ENCODE measurements around the gene TAPBP. TPM values are rescaled to one million over a fixed set of nuclear protein-coding genes. Genes with fewer than 3 reads are reported as not detected.

The TAPBP gene
- total and polyA plus RNA-seq, 9 of the 15 experiments (the other 6 are each of a cell fraction or from before 2014, with no cell fraction given), result 5.6 to 74.0 (median 22.3) TPM

DNA sequence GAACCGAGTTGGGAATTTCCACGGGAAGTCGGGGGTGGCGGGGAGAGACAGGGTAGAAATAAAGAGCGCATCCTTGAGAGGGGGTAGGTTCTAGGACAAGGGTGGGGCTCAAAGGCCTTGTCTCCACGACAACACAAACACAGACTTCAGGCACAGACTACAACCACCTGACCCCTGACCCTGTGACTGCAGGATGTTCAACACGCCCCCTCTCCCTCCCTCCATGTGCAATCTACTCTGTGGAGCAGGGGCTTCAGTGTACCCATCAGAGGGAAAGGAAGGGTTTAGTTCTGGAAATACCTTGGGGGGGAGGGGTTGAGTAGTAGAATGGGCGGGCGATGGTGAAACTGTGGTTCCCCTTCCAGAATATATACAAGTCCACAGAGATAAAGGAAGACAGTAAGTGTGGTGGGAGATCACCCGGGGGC is 651 bp upstream of the TAPBP start (continued):
- TF ChIP-seq SIRT6 (IDR thresholded peaks at IDR 0.05; ENCODE audit: low read depth, low read length), result no peak
- TF ChIP-seq JUNB (CRISPR knock-in tag; conservative IDR thresholded peaks at IDR 0.05), result no peak
- no peak for TF ChIP-seq POLR2H (tag; IDR thresholded peaks at IDR 0.05; ENCODE audit: low read depth)
- no peak for TF ChIP-seq ZNF449 (CRISPR knock-in tag; IDR thresholded peaks at IDR 0.05)
- TF ChIP-seq ZNF143 (CRISPR knock-in tag; IDR thresholded peaks at IDR 0.05), result no peak
- no peak for TF ChIP-seq U2AF1 (optimal IDR thresholded peaks at IDR 0.05; ENCODE audit: low read depth, low read length)
- TF ChIP-seq PHF8 (IDR thresholded peaks at IDR 0.05; ENCODE audit: borderline replicate concordance, low read length), result no peak
- TF ChIP-seq CHCHD3 (CRISPR knock-in tag; IDR thresholded peaks at IDR 0.05), result no peak
- TF ChIP-seq, protein P1, sequence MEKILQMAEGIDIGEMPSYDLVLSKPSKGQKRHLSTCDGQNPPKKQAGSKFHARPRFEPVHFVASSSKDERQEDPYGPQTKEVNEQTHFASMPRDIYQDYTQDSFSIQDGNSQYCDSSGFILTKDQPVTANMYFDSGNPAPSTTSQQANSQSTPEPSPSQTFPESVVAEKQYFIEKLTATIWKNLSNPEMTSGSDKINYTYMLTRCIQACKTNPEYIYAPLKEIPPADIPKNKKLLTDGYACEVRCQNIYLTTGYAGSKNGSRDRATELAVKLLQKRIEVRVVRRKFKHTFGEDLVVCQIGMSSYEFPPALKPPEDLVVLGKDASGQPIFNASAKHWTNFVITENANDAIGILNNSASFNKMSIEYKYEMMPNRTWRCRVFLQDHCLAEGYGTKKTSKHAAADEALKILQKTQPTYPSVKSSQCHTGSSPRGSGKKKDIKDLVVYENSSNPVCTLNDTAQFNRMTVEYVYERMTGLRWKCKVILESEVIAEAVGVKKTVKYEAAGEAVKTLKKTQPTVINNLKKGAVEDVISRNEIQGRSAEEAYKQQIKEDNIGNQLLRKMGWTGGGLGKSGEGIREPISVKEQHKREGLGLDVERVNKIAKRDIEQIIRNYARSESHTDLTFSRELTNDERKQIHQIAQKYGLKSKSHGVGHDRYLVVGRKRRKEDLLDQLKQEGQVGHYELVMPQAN (IDR thresholded peaks at IDR 0.05; ENCODE audit: borderline replicate concordance), result peak; percentile 72
- TF ChIP-seq SRSF7 (optimal IDR thresholded peaks at IDR 0.05; ENCODE audit: low read depth, low read length), result no peak
- TF ChIP-seq BACH1 (tag; IDR thresholded peaks at IDR 0.05), result no peak
- TF ChIP-seq PHB2 (IDR thresholded peaks at IDR 0.05; ENCODE audit: low read depth), result no peak
- no peak for TF ChIP-seq POLR3A (IDR thresholded peaks at IDR 0.05; ENCODE audit: borderline replicate concordance, extremely low read depth, insufficient read depth, insufficient read length)
- no peak for TF ChIP-seq RNF2 (IDR thresholded peaks at IDR 0.05)
- TF ChIP-seq ZNF384 (IDR thresholded peaks at IDR 0.05; ENCODE audit: low read depth, low read length), result no peak
- no peak for TF ChIP-seq MTF1 (CRISPR knock-in tag; IDR thresholded peaks at IDR 0.05; ENCODE audit: borderline replicate concordance)
- no peak for TF ChIP-seq KLF16 (IDR thresholded peaks at IDR 0.05)
- TF ChIP-seq, protein P2, sequence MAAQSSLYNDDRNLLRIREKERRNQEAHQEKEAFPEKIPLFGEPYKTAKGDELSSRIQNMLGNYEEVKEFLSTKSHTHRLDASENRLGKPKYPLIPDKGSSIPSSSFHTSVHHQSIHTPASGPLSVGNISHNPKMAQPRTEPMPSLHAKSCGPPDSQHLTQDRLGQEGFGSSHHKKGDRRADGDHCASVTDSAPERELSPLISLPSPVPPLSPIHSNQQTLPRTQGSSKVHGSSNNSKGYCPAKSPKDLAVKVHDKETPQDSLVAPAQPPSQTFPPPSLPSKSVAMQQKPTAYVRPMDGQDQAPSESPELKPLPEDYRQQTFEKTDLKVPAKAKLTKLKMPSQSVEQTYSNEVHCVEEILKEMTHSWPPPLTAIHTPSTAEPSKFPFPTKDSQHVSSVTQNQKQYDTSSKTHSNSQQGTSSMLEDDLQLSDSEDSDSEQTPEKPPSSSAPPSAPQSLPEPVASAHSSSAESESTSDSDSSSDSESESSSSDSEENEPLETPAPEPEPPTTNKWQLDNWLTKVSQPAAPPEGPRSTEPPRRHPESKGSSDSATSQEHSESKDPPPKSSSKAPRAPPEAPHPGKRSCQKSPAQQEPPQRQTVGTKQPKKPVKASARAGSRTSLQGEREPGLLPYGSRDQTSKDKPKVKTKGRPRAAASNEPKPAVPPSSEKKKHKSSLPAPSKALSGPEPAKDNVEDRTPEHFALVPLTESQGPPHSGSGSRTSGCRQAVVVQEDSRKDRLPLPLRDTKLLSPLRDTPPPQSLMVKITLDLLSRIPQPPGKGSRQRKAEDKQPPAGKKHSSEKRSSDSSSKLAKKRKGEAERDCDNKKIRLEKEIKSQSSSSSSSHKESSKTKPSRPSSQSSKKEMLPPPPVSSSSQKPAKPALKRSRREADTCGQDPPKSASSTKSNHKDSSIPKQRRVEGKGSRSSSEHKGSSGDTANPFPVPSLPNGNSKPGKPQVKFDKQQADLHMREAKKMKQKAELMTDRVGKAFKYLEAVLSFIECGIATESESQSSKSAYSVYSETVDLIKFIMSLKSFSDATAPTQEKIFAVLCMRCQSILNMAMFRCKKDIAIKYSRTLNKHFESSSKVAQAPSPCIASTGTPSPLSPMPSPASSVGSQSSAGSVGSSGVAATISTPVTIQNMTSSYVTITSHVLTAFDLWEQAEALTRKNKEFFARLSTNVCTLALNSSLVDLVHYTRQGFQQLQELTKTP (IDR thresholded peaks at IDR 0.05; ENCODE audit: low read depth in 1 of 2, partially characterized antibody in 2 of 2), result peak in 1 of 2 experiments; percentile 24
- 0 out of 4 replicates have a peak, but pooled peaks have one; percentile 23 to 36 for TF ChIP-seq TBL1XR1 (IDR thresholded peaks at IDR 0.05; ENCODE audit: low read length in 2 of 2)
- no peak for TF ChIP-seq BRF2 (IDR thresholded peaks at IDR 0.05; ENCODE audit: borderline replicate concordance, insufficient read depth, insufficient read length)

All from K562 (cell line).